ENCODE data around the gene PRSS56. TPM values are rescaled to one million over a fixed set of nuclear protein-coding genes. Genes with fewer than 3 reads are reported as not detected.
"Not testable (repeated sequence)": the region's sequence is repeated elsewhere in the genome, so short reads cannot be mapped to it uniquely, and the experiment has no call there.

PRSS56 gene
- total RNA-seq, 1 donor from 2014 or later, result not detected

- H3K36me3 ChIP-seq (ENCODE audit: control insufficient read depth, insufficient read depth, low read length), result no peaks in the 10 kb centered on the region
- DNase-seq (ENCODE audit: low read depth), result no peak
These were observed 8.7 kb downstream of the PRSS56 start for GRCh38 chr2:232528746-232529460.

GRCh38 chr2:232529806-232530547 lies 9.8 kb downstream of the PRSS56 start:
- no peak for TF ChIP-seq CTCF (IDR thresholded peaks at IDR 0.05; ENCODE audit: insufficient read depth, low read length, poor library complexity, severe bottlenecking)
- H3K36me3 ChIP-seq (ENCODE audit: control insufficient read depth, insufficient read depth, low read length), result no peaks in the 10 kb centered on the region
- H3K27me3 ChIP-seq (ENCODE audit: control insufficient read depth, insufficient read depth, low read length), result peaks cover 26% of the 10 kb centered on the region
- DNase-seq (ENCODE audit: low read depth), result no peak
- no peak overlapping the region for H3K4me3 ChIP-seq (ENCODE audit: low read depth, low read length)

More at GRCh38 chr2:232528746-232529460, 8.7 kb downstream of the PRSS56 start:
- peaks cover 34% of the 10 kb centered on the region for H3K27me3 ChIP-seq (ENCODE audit: control insufficient read depth, insufficient read depth, low read length)
- H3K4me3 ChIP-seq (ENCODE audit: low read depth, low read length), result no peak overlapping the region
- no peak for TF ChIP-seq CTCF (IDR thresholded peaks at IDR 0.05; ENCODE audit: insufficient read depth, low read length, poor library complexity, severe bottlenecking)

- DNase-seq (ENCODE audit: low read depth), result no peak
- H3K27me3 ChIP-seq (ENCODE audit: control insufficient read depth, insufficient read depth, low read length), result peaks cover 20% of the 10 kb centered on the region
- H3K36me3 ChIP-seq (ENCODE audit: control insufficient read depth, insufficient read depth, low read length), result no peaks in the 10 kb centered on the region
- no peak overlapping the region for H3K4me3 ChIP-seq (ENCODE audit: low read depth, low read length)
- no peak for TF ChIP-seq CTCF (IDR thresholded peaks at IDR 0.05; ENCODE audit: insufficient read depth, low read length, poor library complexity, severe bottlenecking)
These were observed 10.6 kb downstream of the PRSS56 start for GRCh38 chr2:232530626-232531260.

- H3K4me3 ChIP-seq (ENCODE audit: low read depth, low read length), result no peak overlapping the region
- DNase-seq (ENCODE audit: low read depth), result no peak
- no peak for TF ChIP-seq CTCF (IDR thresholded peaks at IDR 0.05; ENCODE audit: insufficient read depth, low read length, poor library complexity, severe bottlenecking)
- no peaks in the 10 kb centered on the region for H3K36me3 ChIP-seq (ENCODE audit: control insufficient read depth, insufficient read depth, low read length)
- H3K27me3 ChIP-seq (ENCODE audit: control insufficient read depth, insufficient read depth, low read length), result peaks cover 15% of the 10 kb centered on the region
These were observed 12.2 kb downstream of the PRSS56 start for GRCh38 chr2:232532419-232532818.

- peaks cover 15% of the 10 kb centered on the region for H3K27me3 ChIP-seq (ENCODE audit: control insufficient read depth, insufficient read depth, low read length)
- H3K4me3 ChIP-seq (ENCODE audit: low read depth, low read length); H3K36me3 ChIP-seq (ENCODE audit: control insufficient read depth, insufficient read depth, low read length); DNase-seq (ENCODE audit: low read depth): not testable (repeated sequence)
These were observed 12.6 kb downstream of the PRSS56 start for GRCh38 chr2:232532821-232533220.

All from kidney epithelial cell (primary cell).